ENCODE data around the gene SIN3A.
"Not testable (repeated sequence)": the region's sequence is repeated elsewhere in the genome, so short reads cannot be mapped to it uniquely, and the experiment has no call there.

The SIN3A gene

DNA sequence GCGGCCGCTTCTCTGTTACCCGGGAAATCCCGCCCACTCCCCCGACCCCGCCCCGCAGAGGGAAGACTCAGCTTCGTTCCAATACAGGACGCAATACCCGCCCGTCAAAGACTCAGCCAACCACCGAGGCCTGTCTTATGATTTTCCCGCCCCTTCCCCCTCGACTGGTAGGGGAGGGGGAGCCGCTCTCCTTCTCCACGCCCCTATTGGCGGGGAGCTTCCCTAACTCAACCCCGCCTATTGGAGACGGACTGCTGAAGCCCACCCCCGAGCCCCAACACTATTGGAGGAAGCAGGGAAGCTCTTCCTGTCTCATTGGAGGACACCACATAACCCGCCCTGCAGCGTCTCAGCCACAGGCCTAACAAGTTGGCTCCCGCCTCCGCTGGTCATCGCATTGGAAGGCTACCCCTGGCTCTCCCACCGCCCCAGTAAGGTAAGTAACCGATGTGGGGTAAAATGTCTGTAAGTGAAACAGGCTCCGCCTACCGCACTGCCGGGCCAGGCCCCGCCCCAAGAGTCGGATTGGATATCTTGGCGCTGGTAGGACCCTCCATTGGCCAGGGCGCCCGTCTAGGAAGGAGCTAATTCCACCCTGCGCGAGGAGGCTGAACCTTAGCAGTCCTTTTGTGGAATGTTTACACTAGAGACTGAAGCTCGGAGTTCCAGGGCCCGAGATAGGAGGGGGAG lies at the start of gene SIN3A:
TSS of gene SIN3A (minus strand) at position 17 of the 690 bp plus-strand sequence. CDS start 21,315 bp downstream, outside the sequence.
- DNase-seq = peak; percentile 100

- DNase-seq = no peak
These were observed 42.2 kb upstream of the SIN3A start for GRCh38 chr15:75493732-75494131.

- DNase-seq = no peak
These were observed 32.5 kb upstream of the SIN3A start for GRCh38 chr15:75483961-75484360.

DNA sequence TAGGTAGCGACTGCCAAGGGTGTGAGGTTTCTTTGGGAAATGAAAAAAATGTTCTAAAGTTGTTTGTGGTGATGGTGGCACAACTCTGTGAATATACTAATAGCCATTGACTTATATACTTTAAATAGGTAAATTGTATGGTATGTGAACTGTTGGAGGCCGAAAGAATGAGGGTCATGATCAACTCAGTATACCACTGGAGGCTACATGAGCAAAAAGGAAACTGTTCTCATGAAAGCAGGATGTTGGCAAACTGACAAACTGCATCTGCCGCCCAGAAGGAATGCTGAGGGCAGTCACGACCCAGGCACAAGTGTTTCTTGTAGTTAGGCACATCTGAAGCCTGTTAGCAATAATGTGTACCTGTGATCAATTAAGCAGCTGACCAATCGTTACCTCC lies 32.1 kb upstream of the SIN3A start:
- DNase-seq = not testable (repeated sequence)

- no peak for DNase-seq
These were observed 31.6 kb upstream of the SIN3A start for GRCh38 chr15:75483106-75483505.

GRCh38 chr15:75480463-75480862 lies 29.0 kb upstream of the SIN3A start:
- not testable (repeated sequence) for DNase-seq

- no peak for DNase-seq
These were observed 28.2 kb upstream of the SIN3A start for GRCh38 chr15:75479670-75480069.

DNA sequence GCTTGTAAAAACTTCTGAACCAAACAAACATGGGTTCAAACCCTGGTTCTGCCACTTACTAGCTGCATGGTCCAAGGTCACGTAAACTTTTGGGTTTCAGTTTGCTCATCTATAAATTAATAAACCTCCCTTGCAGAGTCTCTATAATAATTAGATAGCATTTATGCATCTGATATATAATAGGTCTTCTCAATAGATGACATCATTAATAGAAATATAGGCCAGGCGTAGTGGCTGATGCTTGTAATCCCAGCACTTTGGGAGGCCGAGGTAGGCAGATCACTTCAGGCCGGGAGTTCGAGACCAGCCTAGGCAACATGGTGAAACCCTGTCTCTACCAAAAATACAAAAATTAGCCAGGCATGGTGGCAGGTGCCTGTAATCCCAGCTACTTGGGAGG lies 25.6 kb upstream of the SIN3A start:
- not testable (repeated sequence) for DNase-seq

DNA sequence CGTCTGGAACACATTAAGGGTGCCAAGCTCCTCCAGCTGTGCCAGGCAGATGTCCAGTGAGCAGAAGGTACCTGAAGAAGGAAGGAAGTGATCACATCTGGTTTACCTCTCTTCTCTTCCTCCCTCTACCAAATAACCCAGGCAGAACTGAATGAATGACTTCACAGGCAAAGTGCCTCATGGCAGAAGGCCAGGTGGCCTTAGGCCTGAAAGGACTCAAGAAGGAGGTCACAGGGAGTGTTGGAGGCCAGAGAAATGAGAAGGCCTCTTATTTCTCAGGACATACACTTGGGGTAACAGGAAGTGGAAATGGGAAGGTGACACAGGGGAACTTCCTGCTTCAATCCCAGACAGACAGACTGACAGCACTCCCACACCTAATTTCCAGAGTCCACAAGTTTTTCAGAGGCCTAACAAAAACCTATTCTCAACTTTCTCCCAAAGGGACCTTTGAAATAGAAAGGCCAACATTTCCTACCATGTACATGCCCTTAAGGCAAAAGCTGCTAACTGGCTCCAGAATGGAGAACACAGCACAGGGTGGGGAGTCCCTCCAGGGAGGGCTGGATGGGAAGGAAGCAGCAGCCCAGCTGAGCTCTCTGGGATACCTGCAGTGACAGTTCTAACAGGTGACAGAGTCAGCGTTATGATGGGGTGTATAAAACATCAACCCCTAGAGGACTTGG lies 17.6 kb upstream of the SIN3A start:
- DNase-seq = no peak

DNA sequence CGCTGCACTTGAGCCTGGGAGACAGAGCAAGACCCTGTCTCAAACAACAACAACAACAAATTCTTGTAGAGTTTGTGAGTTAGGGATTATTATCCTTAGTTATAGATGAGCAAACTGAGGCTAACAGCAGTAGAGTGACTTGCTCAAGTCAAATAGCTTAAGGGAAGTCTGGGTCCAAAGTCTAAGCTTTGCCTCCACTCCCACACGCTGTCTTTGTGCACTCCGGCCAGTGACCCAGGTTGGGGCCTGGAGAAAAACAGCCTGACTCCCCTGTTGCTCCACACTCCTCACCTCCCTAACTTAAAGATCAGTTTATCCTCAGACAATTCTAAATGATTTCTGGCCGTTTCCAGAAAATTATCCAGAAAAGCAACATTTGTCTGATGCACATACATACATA lies 9.2 kb upstream of the SIN3A start:
- no peak for DNase-seq

GRCh38 chr15:75459581-75459980 lies 8.1 kb upstream of the SIN3A start:
- DNase-seq = no peak

DNA sequence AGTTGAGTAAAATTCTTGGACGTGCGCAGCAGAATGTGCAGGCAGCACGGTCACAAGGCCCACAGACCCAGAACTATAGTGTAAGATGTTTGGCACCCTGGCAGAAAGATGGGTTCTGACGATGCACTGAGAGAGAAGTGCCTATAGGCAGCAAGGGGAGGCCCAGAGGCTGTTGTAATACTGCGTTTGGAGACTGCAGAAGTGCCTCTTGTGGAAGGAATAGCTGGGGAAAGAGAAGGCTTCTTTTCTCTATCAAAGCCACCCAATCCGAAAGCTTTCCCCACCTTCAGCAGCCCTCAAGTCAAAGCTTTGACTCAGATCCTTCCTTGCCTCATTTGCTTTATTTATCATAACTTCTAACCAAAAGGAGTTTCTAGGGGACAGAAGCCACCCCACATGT lies 5.2 kb upstream of the SIN3A start:
- no peak for DNase-seq

DNA sequence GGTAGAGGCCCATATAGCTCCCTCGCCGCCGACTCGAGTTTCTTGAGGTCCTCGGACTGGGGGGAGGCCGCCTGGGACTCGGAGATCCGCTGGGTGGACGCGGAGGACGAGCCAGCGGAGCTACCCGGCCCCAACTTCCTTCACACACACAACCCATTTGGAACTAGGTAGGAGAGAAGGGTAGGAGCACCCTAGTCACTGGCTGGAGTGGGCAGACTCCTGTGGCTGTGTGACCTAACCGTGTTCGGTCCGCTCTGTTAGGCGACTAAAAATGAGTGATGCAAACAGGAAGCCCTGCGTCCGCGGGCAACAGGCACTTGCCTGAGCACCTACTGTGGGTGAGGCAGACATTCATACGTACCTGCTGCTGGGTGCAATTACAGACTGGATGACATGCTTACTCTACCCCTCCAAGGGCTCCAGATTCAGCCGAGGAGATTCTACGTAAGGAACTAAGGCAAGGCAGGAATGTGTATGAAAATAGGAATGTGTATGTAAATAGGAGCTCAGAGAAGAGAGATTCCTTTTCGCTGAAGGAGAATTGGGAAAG lies 4.6 kb upstream of the SIN3A start:
- DNase-seq = peak; percentile 69

GRCh38 chr15:75455424-75455981 lies 4.0 kb upstream of the SIN3A start:
- peak; percentile 86 for DNase-seq

GRCh38 chr15:75454471-75455378 lies 3.2 kb upstream of the SIN3A start:
- DNase-seq = peak; percentile 76

GRCh38 chr15:75453703-75454470 lies 2.4 kb upstream of the SIN3A start:
- peak; percentile 99 for DNase-seq

- DNase-seq = peak; percentile 59
These were observed 1.6 kb upstream of the SIN3A start for GRCh38 chr15:75452865-75453702.

DNA sequence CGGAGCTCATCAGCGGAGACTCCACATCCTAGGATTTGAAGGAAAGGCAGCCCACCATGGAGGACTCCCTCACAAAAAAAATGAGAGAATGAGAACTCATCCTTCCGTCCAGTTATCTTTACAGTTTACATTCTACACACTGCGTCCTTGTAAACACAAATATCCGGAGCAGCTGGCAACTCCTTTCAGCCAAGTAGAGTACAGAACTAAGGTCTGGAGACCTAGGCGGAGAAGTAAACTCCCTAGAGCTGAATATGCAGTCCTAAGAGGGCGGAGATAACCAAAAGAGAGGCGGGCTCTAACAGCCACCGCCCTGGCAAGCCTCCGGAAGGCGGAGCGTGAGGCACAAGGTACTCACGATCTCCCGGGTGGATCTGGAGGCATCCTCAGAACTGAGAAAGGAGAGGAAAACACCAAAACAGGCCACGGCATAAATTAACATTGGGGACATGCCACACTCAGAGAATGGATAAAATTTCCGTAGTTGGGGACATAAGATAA lies 924 bp upstream of the SIN3A start:
- DNase-seq = peak; percentile 87

DNA sequence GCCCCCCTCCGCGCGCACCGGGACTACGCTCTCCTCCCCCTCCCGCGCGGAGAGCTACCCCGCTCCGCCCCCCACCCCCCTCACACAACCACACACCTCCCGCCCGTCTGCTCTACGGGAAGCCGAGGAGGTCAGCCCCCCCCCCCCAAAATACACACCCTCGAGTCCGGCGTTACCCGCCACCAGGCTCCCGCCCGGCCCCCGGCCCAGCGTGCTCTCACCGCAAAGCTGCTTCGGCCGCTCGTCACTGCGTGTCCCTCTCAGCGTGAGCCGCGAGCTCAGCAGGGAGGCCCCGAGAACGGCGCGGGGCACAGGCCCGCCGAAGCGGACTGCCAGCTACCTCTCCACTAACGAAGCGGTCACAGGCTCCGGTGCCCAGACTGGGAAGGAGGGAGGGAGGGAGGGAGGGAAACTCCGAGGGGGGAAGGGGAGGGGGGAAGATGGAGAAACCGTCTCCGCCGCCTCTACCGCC lies 252 bp downstream of the SIN3A start:
- DNase-seq = no peak

GRCh38 chr15:75450307-75451201 lies 936 bp downstream of the SIN3A start:
- peak; percentile 99 for DNase-seq
